ENCODE measurements around the gene MXI1.
"Not testable (repeated sequence)": the region's sequence is repeated elsewhere in the genome, so short reads cannot be mapped to it uniquely, and the experiment has no call there.

Gene MXI1

GRCh38 chr10:110265573-110266193 is 58.3 kb downstream of the MXI1 start:
- TF ChIP-seq, protein P1, sequence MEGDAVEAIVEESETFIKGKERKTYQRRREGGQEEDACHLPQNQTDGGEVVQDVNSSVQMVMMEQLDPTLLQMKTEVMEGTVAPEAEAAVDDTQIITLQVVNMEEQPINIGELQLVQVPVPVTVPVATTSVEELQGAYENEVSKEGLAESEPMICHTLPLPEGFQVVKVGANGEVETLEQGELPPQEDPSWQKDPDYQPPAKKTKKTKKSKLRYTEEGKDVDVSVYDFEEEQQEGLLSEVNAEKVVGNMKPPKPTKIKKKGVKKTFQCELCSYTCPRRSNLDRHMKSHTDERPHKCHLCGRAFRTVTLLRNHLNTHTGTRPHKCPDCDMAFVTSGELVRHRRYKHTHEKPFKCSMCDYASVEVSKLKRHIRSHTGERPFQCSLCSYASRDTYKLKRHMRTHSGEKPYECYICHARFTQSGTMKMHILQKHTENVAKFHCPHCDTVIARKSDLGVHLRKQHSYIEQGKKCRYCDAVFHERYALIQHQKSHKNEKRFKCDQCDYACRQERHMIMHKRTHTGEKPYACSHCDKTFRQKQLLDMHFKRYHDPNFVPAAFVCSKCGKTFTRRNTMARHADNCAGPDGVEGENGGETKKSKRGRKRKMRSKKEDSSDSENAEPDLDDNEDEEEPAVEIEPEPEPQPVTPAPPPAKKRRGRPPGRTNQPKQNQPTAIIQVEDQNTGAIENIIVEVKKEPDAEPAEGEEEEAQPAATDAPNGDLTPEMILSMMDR (IDR thresholded peaks at IDR 0.05; ENCODE audit: low read depth, low read length, missing control alignments): no peak
- in situ Hi-C loops (cut with HindIII; ENCODE audit: low sequenced_read_pairs): no loop called here
- no peak for DNase-seq (ENCODE audit: low read depth)
- no peak overlapping the region for H3K4me3 ChIP-seq (ENCODE audit: low read depth, low read length)

- TF ChIP-seq, protein P1 (IDR thresholded peaks at IDR 0.05; ENCODE audit: low read depth, low read length, missing control alignments): no peak
- DNase-seq (ENCODE audit: low read depth): no peak
- no peak overlapping the region for H3K4me3 ChIP-seq (ENCODE audit: low read depth, low read length)
- in situ Hi-C loops (cut with HindIII; ENCODE audit: low sequenced_read_pairs): no loop called here
Observed at GRCh38 chr10:110267276-110267675, 59.9 kb downstream of the MXI1 start.

- no peak overlapping the region for H3K4me3 ChIP-seq (ENCODE audit: low read depth, low read length)
- TF ChIP-seq, protein P1 (IDR thresholded peaks at IDR 0.05; ENCODE audit: low read depth, low read length, missing control alignments): no peak
- in situ Hi-C loops (cut with HindIII; ENCODE audit: low sequenced_read_pairs): no loop called here
- no peak for DNase-seq (ENCODE audit: low read depth)
Observed at GRCh38 chr10:110268442-110268841, 61.0 kb downstream of the MXI1 start.

DNA sequence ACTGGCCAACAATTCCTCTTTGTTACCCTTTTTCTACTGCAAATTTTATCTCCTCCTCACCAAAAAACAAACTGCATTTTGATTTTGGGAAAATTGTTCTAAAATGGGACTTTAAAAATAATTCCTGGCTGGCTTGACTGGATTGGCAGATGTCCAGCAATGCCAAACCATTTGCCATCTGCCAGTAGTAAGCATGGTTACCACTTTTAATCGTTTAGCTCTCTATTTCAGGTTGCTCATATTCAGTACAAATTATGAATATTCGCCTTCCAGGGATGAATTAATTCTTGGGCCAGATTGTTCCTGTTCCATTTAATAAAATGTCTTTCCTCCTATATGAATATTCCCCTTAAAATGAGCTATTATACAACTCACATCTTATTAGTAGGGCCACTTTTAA is 61.6 kb downstream of the MXI1 start:
- TF ChIP-seq, protein P1 (IDR thresholded peaks at IDR 0.05; ENCODE audit: low read depth, low read length, missing control alignments): no peak
- H3K4me3 ChIP-seq (ENCODE audit: low read depth, low read length): no peak overlapping the region
- DNase-seq (ENCODE audit: low read depth): no peak
- in situ Hi-C loops (cut with HindIII; ENCODE audit: low sequenced_read_pairs): no loop called here

GRCh38 chr10:110269374-110270318 is 62.2 kb downstream of the MXI1 start:
- H3K4me3 ChIP-seq (ENCODE audit: low read depth, low read length): peak overlapping the region; percentile 8
- DNase-seq (ENCODE audit: low read depth): peak; percentile 35
- in situ Hi-C loops (cut with HindIII; ENCODE audit: low sequenced_read_pairs): no loop called here
- TF ChIP-seq, protein P1 (IDR thresholded peaks at IDR 0.05; ENCODE audit: low read depth, low read length, missing control alignments): no peak

GRCh38 chr10:110272995-110273394 is 65.6 kb downstream of the MXI1 start:
- DNase-seq (ENCODE audit: low read depth); H3K4me3 ChIP-seq (ENCODE audit: low read depth, low read length); in situ Hi-C loops (cut with HindIII; ENCODE audit: low sequenced_read_pairs): not testable (repeated sequence)

DNA sequence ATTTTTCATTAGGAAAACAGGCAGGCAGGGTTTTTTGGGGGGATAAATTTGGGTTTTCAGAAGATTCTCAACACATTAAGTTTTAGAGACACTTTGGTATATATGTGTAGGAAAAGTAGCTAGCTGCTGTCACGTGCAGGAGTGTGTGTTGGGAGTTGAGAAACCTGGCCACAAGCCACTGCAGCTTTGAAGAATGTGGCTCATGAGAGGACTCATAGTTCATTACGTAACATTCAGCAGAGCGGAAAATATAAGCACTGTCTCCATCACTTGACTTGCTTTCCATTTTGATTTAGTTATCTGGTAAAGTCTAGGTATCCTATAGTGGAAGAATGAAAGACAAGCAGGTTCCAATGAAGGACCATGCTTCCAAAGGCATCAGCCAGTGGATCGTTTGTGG is 66.1 kb downstream of the MXI1 start:
- TF ChIP-seq, protein P1 (IDR thresholded peaks at IDR 0.05; ENCODE audit: low read depth, low read length, missing control alignments): no peak
- in situ Hi-C loops (cut with HindIII; ENCODE audit: low sequenced_read_pairs): no loop called here
- DNase-seq (ENCODE audit: low read depth): peak; percentile 64
- H3K4me3 ChIP-seq (ENCODE audit: low read depth, low read length): no peak overlapping the region

Measured in astrocyte of the cerebellum (primary cell).